HG03025 (cell line): ENCODE measurements around the gene SLX9.

Experiments
- ATAC-seq: cut with Tn5 transposase; IDR thresholded peaks from one replicate; pipeline ENCODE4 v1.9.1; 2021; ENCODE audit warnings: mild to moderate bottlenecking, moderate library complexity; ENCODE audit not compliant: unreplicated experiment, low FRiP score

SLX9 gene

GRCh38 chr21:44939532-44940115, at the start of gene SLX9:
TSS of gene SLX9 (plus strand) at chr21:44940029. CDS start at chr21:44940058, 29 bp downstream.
- peak; percentile 65 for ATAC-seq

- ATAC-seq = no peak
These were observed 49.4 kb upstream of the SLX9 start for GRCh38 chr21:44890338-44890931.

GRCh38 chr21:44890961-44891541, 48.8 kb upstream of the SLX9 start:
- ATAC-seq = no peak

GRCh38 chr21:44891631-44892031, 48.2 kb upstream of the SLX9 start:
- no peak for ATAC-seq

- ATAC-seq = no peak
These were observed 47.7 kb upstream of the SLX9 start for GRCh38 chr21:44892095-44892494.

GRCh38 chr21:44892536-44893277, 47.1 kb upstream of the SLX9 start:
- no peak for ATAC-seq

- ATAC-seq = no peak
These were observed 46.6 kb upstream of the SLX9 start for GRCh38 chr21:44893278-44893556.

GRCh38 chr21:44893948-44894656, 45.7 kb upstream of the SLX9 start:
- no peak for ATAC-seq

GRCh38 chr21:44894687-44895302, 45.0 kb upstream of the SLX9 start:
- no peak for ATAC-seq

GRCh38 chr21:44895859-44896258, 44.0 kb upstream of the SLX9 start:
- ATAC-seq = no peak

- no peak for ATAC-seq
These were observed 43.1 kb upstream of the SLX9 start for GRCh38 chr21:44896561-44897286.

GRCh38 chr21:44897326-44898010, 42.4 kb upstream of the SLX9 start:
- no peak for ATAC-seq

GRCh38 chr21:44898011-44898488, 41.8 kb upstream of the SLX9 start:
- ATAC-seq = no peak

GRCh38 chr21:44898851-44899767, 40.7 kb upstream of the SLX9 start:
- no peak for ATAC-seq

- ATAC-seq = no peak
These were observed 39.9 kb upstream of the SLX9 start for GRCh38 chr21:44899768-44900558.

GRCh38 chr21:44900559-44901251, 39.1 kb upstream of the SLX9 start:
- ATAC-seq = no peak
